B cell (primary cell): ENCODE data around the gene DYNC1I2. TPM values are rescaled to one million over a fixed set of nuclear protein-coding genes. Genes with fewer than 3 reads are reported as not detected.

ENCODE experiments used
- ATAC-seq: fragments of 200-7000 bp; cut with Tn5 transposase; one replicate; pipeline ENCODE4 v1.10.0; 2021; ENCODE audit warnings: low read depth, mild to moderate bottlenecking, moderate number of reproducible peaks, moderate library complexity
- CTCF ChIA-PET: fragments of 350-600 bp; sonication (Branson Sonifier 250); formaldehyde crosslinking; loops from one replicate; lab custom pipeline; 2021; ENCODE audit warnings: antibody characterized with exemption, inconsistent platforms; lab: Charles Lee
- POLR2A ChIA-PET: fragments of 350-600 bp; sonication (Branson Sonifier 250); formaldehyde crosslinking; loops from one replicate; lab custom pipeline; 2021; ENCODE audit warnings: antibody characterized with exemption; lab: Charles Lee
- DNase-seq: peaks from one replicate; pipeline ENCODE4 v3.0.0; 2013
- H2AFZ ChIP-seq: 2 replicates; pipeline ENCODE4 v1.6.1; 2012; ENCODE audit warnings: mild to moderate bottlenecking, low read depth, low read length; ENCODE audit not compliant: insufficient read depth, poor library complexity, severe bottlenecking
- H3K27ac ChIP-seq, 2 donors: 1 replicate in 1 of 2; 2 replicates in 1 of 2; pipeline ENCODE4 v1.5.1; 2012 to 2013; ENCODE audit warnings: low read length in 2 of 2, mild to moderate bottlenecking in 2 of 2, moderate library complexity in 1 of 2
- H3K27me3 ChIP-seq, 4 experiments: fragments of 200-600 bp in 1 of 4; sonication (generic) in 1 of 4; replicated peaks in 1 of 4; 1 replicate in 2 of 4; 2 replicates in 2 of 4; pipeline versions ENCODE4 v1.6.1 to v1.7.0; 2013 to 2016; ENCODE audit warnings: low read length in 3 of 4, mild to moderate bottlenecking in 2 of 4, mixed read lengths in 1 of 4, moderate library complexity in 1 of 4; ENCODE audit not compliant: insufficient read depth in 4 of 4, control insufficient read depth in 3 of 4; ENCODE audit errors: control extremely low read depth in 1 of 4
- H3K36me3 ChIP-seq, 2 experiments: replicated peaks in 1 of 2; 1 replicate in 1 of 2; 2 replicates in 1 of 2; pipeline versions ENCODE4 v1.6.1 to v1.7.1; 2013; ENCODE audit warnings: low read length in 1 of 2; ENCODE audit not compliant: insufficient read depth in 2 of 2, control insufficient read depth in 1 of 2; ENCODE audit errors: control extremely low read depth in 1 of 2, extremely low read depth in 1 of 2
- H3K4me1 ChIP-seq, 2 donors: fragments of 200-600 bp in 1 of 2; sonication (generic) in 1 of 2; 1 replicate in 1 of 2; 2 replicates in 1 of 2; pipeline versions ENCODE4 v1.5.1 to v1.6.1; 2013 to 2017; ENCODE audit warnings: low read length in 2 of 2; ENCODE audit not compliant: control insufficient read depth in 2 of 2, insufficient read depth in 2 of 2
- H3K4me2 ChIP-seq: replicated peaks from 2 replicates; pipeline ENCODE3; 2012; ENCODE audit warnings: mild to moderate bottlenecking, low read depth, low read length; ENCODE audit not compliant: poor library complexity, severe bottlenecking
- H3K4me3 ChIP-seq, 5 experiments: fragments of 200-600 bp in 1 of 5; sonication (generic) in 1 of 5; 1 replicate in 3 of 5; 2 replicates in 2 of 5; pipeline versions ENCODE4 v1.5.1 to v1.7.0; 2011 to 2016; ENCODE audit warnings: low read length in 4 of 5, mild to moderate bottlenecking in 4 of 5, low read depth in 2 of 5, control low read depth in 1 of 5, moderate library complexity in 1 of 5; ENCODE audit not compliant: insufficient read depth in 1 of 5; ENCODE audit errors: control extremely low read depth in 1 of 5, extremely low read depth in 1 of 5
- H3K79me2 ChIP-seq: fragments of 200-600 bp; sonication (generic); one replicate; pipeline ENCODE4 v1.6.0; 2016; ENCODE audit warnings: low read length; ENCODE audit not compliant: control insufficient read depth, insufficient read depth
- H3K9ac ChIP-seq: fragments of 200-600 bp; sonication (generic); 2 replicates; pipeline ENCODE4 v1.6.1; 2017; ENCODE audit warnings: mild to moderate bottlenecking, low read length, moderate library complexity
- H3K9me3 ChIP-seq, 3 donors: one replicate each; pipeline versions ENCODE4 v1.6.1 to v1.7.1; 2013; ENCODE audit warnings: low read length in 2 of 3; ENCODE audit not compliant: control insufficient read depth in 2 of 3, insufficient read depth in 1 of 3; ENCODE audit errors: control extremely low read depth in 1 of 3
- H4K20me1 ChIP-seq: 2 replicates; pipeline ENCODE4 v1.6.0; 2012; ENCODE audit warnings: mild to moderate bottlenecking, low read length; ENCODE audit not compliant: insufficient read depth, control insufficient read depth, poor library complexity, severe bottlenecking
- H3K27ac Mint-ChIP-seq: one replicate; pipeline ENCODE4 v1.8.0; 2021; ENCODE audit warnings: mixed read lengths
- H3K27me3 Mint-ChIP-seq: one replicate; pipeline ENCODE4 v1.8.0; 2021; ENCODE audit warnings: mixed read lengths
- H3K4me1 Mint-ChIP-seq: one replicate; pipeline ENCODE4 v1.8.0; 2021; ENCODE audit warnings: mixed read lengths
- H3K4me3 Mint-ChIP-seq: one replicate; pipeline ENCODE4 v1.8.0; 2021; ENCODE audit warnings: mixed read lengths
- H3K9me3 Mint-ChIP-seq: one replicate; pipeline ENCODE4 v1.8.0; 2022; ENCODE audit warnings: mixed read lengths; ENCODE audit not compliant: insufficient read depth
- CTCF ChIP-seq: fragments of 200-600 bp; IDR thresholded peaks from one replicate; pipeline ENCODE4 v1.8.0; 2022; ENCODE audit warnings: antibody characterized with exemption, mild to moderate bottlenecking
- EZH2 ChIP-seq: IDR thresholded peaks from 2 replicates; pipeline ENCODE4 v1.6.1; 2012; ENCODE audit warnings: borderline replicate concordance, low read depth, mild to moderate bottlenecking, moderate library complexity, low read length; ENCODE audit not compliant: insufficient read depth, poor library complexity, severe bottlenecking
- WGBS: methylation state at CpG from one replicate; pipeline ENCODE4 v1.1.5; 2013; ENCODE audit warnings: missing lambda C conversion rate; ENCODE audit not compliant: insufficient coverage; 5-methylcytosine and 5-hydroxymethylcytosine counted together
- intact Hi-C: fragments of 100-400 bp; cut with micrococcal nuclease; formaldehyde crosslinking; loops from one replicate; pipeline ENCODE4 v1.10.0; 2022
- polyA plus RNA-seq: library from polyadenylated mRNA; depleted of rRNA; stranded (reverse); fragments of >200 nt; gene quantifications from 2 replicates; pipeline ENCODE4 v1.2.3, GENCODE V29; 2012
- total RNA-seq, 2 donors: library from RNA; stranded (reverse); fragments of 120-200 nt in 1 of 2; gene quantifications; 1 replicate in 1 of 2; 2 replicates in 1 of 2; pipeline versions ENCODE4 v1.2.3 to v1.2.4, GENCODE V29; 2013 to 2022

Gene DYNC1I2
- total and polyA plus RNA-seq, 2 donors (not counting 1 experiment from before 2014, with no cell fraction given) = 20.4 to 57.6 TPM

- H4K20me1 ChIP-seq = no peaks in the 10 kb centered on the region
- DNase-seq (no peak), ATAC-seq (no peak)
- H2AFZ ChIP-seq = no peak overlapping the region
- no peak overlapping the region for H3K4me2 ChIP-seq
- no peaks in the 10 kb centered on the region for H3K4me1 ChIP-seq
- no peak overlapping the region for H3K27ac Mint-ChIP-seq
- H3K79me2 ChIP-seq = no peaks in the 10 kb centered on the region
- 100% methylated on average over 2 of the region's 5 CpGs for WGBS
- no peaks in the 10 kb centered on the region for H3K9me3 Mint-ChIP-seq
- H3K9ac ChIP-seq = no peak overlapping the region
- ChIA-PET POLR2A (no interaction called here), CTCF (no interaction called here)
- H3K4me3 ChIP-seq = no peak overlapping the region
- H3K4me3 Mint-ChIP-seq = no peak overlapping the region
- H3K27me3 Mint-ChIP-seq = peaks cover 32% of the 10 kb centered on the region
- H3K4me1 Mint-ChIP-seq = no peaks in the 10 kb centered on the region
- peaks cover 0 to 4% (median 1%) of the 10 kb centered on the region in 4 experiments for H3K27me3 ChIP-seq
- no peak overlapping the region for H3K27ac ChIP-seq
- intact Hi-C loops = no loop called here
- H3K36me3 ChIP-seq = no peaks in the 10 kb centered on the region
- H3K9me3 ChIP-seq = no peaks in the 10 kb centered on the region
- TF ChIP-seq CTCF (no peak), EZH2 (no peak)
Measured at GRCh38 chr2:171668183-171668582, 19.1 kb upstream of the DYNC1I2 start.

DNA sequence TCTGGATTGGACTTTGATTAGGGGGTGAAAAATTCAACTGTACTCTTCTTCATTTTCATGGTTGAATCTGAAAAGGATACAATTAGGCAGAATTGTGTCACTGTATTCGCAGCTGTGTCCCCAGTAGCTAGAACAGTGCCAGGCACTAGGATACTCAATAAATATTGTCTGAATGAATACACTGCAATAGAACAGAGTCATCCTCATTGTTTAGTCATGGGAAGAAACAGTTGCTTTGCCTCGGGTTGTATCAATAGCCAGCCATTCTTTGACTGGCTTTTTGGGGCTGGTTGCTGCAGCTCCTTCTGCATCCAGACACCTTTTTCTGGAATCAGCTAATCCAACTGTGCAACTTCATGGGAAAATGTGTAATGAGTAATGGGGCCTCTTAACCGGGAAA lies 18.1 kb upstream of the DYNC1I2 start:
- H3K79me2 ChIP-seq = no peaks in the 10 kb centered on the region
- no peak overlapping the region for H3K9ac ChIP-seq
- H3K4me1 ChIP-seq = no peaks in the 10 kb centered on the region
- no peak for ATAC-seq
- no peak for DNase-seq
- H2AFZ ChIP-seq = no peak overlapping the region
- H3K4me1 Mint-ChIP-seq = no peaks in the 10 kb centered on the region
- ChIA-PET CTCF (no interaction called here), POLR2A (no interaction called here)
- no peak overlapping the region for H3K4me2 ChIP-seq
- H4K20me1 ChIP-seq = no peaks in the 10 kb centered on the region
- H3K9me3 Mint-ChIP-seq = no peaks in the 10 kb centered on the region
- intact Hi-C loops = no loop called here
- H3K27me3 ChIP-seq = no peaks in the 10 kb centered on the region
- H3K27me3 Mint-ChIP-seq = peaks cover 30% of the 10 kb centered on the region
- no peak for TF ChIP-seq EZH2
- no peak for TF ChIP-seq CTCF
- H3K4me3 ChIP-seq = no peak overlapping the region
- H3K27ac ChIP-seq = no peak overlapping the region
- 50% methylated on average over 2 of the region's 3 CpGs for WGBS
- no peaks in the 10 kb centered on the region for H3K36me3 ChIP-seq
- no peak overlapping the region for H3K4me3 Mint-ChIP-seq
- H3K9me3 ChIP-seq = no peaks in the 10 kb centered on the region
- no peak overlapping the region for H3K27ac Mint-ChIP-seq
